ENCODE measurements around the gene JARID2.

DNA sequence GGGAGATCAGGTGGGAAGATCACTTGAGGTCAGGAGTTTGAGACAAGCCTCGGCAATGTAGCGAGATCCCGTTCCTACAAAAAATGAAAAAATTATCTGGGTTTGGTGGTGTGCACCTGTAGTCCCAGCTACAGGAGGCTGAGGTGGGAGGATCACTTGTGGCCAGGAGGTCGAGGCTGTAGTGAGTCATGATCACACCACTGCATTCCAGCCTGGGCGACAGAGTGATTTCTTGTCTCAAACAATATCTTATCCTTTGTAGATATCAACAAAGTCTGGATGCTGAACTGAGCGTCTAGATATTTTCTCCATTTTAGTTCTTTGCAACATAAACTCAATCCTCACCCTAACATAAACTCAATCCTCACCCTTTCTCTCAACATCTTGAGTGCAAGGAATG is 219.3 kb downstream of the JARID2 start:
- TF ChIP-seq ZNF510 (CRISPR knock-in tag; IDR thresholded peaks at IDR 0.05; ENCODE audit: low read depth) (no peak), TAF1 (CRISPR knock-in tag; IDR thresholded peaks at IDR 0.05) (no peak), SUZ12 (IDR thresholded peaks at IDR 0.05; ENCODE audit: low read depth, low read length) (no peak), HCFC1 (IDR thresholded peaks at IDR 0.05; ENCODE audit: low read depth, low read length) (no peak), HDAC1 (CRISPR knock-in tag; IDR thresholded peaks at IDR 0.05) (no peak), CTCF (CRISPR knock-in tag; IDR thresholded peaks at IDR 0.05) (no peak), FOSL1 (CRISPR knock-in tag; IDR thresholded peaks at IDR 0.05; ENCODE audit: borderline replicate concordance) (no peak), ZFP36 (IDR thresholded peaks at IDR 0.05; ENCODE audit: borderline replicate concordance, low read depth, low read length, partially characterized antibody) (no peak), NFIC (IDR thresholded peaks at IDR 0.05; ENCODE audit: low read length) (no peak)
- TF ChIP-seq, protein P1, sequence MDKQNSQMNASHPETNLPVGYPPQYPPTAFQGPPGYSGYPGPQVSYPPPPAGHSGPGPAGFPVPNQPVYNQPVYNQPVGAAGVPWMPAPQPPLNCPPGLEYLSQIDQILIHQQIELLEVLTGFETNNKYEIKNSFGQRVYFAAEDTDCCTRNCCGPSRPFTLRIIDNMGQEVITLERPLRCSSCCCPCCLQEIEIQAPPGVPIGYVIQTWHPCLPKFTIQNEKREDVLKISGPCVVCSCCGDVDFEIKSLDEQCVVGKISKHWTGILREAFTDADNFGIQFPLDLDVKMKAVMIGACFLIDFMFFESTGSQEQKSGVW (CRISPR knock-in tag; IDR thresholded peaks at IDR 0.05; ENCODE audit: borderline replicate concordance): no peak
- TF ChIP-seq, protein P2, sequence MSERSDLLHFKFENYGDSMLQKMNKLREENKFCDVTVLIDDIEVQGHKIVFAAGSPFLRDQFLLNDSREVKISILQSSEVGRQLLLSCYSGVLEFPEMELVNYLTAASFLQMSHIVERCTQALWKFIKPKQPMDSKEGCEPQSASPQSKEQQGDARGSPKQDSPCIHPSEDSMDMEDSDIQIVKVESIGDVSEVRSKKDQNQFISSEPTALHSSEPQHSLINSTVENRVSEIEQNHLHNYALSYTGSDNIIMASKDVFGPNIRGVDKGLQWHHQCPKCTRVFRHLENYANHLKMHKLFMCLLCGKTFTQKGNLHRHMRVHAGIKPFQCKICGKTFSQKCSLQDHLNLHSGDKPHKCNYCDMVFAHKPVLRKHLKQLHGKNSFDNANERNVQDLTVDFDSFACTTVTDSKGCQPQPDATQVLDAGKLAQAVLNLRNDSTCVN (CRISPR knock-in tag; IDR thresholded peaks at IDR 0.05; ENCODE audit: borderline replicate concordance): no peak

Data from HepG2 (cell line).